D721Med (cell line): ENCODE measurements around the gene NKX2-1.

ENCODE experiments used
- DNase-seq: peaks from one replicate; pipeline ENCODE4 v3.0.0; 2011; ENCODE audit warnings: low spot score; ENCODE audit not compliant: insufficient read length
- FAIRE-seq: peaks from 2 replicates; lab custom pipeline; 2011; peaks lifted over from hg19 to GRCh38; lab: Jason Lieb, UNC
- CTCF ChIP-seq: IDR thresholded peaks from 2 replicates; pipeline ENCODE4 v1.5.1; 2012; ENCODE audit warnings: mild to moderate bottlenecking, control low read depth; ENCODE audit not compliant: insufficient read depth; ENCODE audit errors: missing control alignments

NKX2-1 gene

GRCh38 chr14:36521598-36522345 lies 1.7 kb upstream of the NKX2-1 start:
- DNase-seq: no peak
- no peak for TF ChIP-seq CTCF
- no peak for FAIRE-seq

GRCh38 chr14:36520601-36521525 lies 831 bp upstream of the NKX2-1 start:
- DNase-seq: no peak
- peak; percentile 12 for TF ChIP-seq CTCF
- no peak for FAIRE-seq

GRCh38 chr14:36518586-36519430 lies 1.2 kb downstream of the NKX2-1 start:
- no peak for TF ChIP-seq CTCF
- no peak for FAIRE-seq
- DNase-seq: no peak

- no peak for TF ChIP-seq CTCF
- DNase-seq: no peak
- FAIRE-seq: no peak
Measured at GRCh38 chr14:36518031-36518585, 1.9 kb downstream of the NKX2-1 start.

GRCh38 chr14:36517242-36518030 lies 2.6 kb downstream of the NKX2-1 start:
- FAIRE-seq: no peak
- TF ChIP-seq CTCF: no peak
- DNase-seq: no peak

GRCh38 chr14:36516719-36517241 lies 3.3 kb downstream of the NKX2-1 start:
- TF ChIP-seq CTCF: no peak
- FAIRE-seq: no peak
- no peak for DNase-seq
